Renal cortical epithelial cell (primary cell): ENCODE data around the gene MAPKAPK5. TPM values are rescaled to one million over a fixed set of nuclear protein-coding genes. Genes with fewer than 3 reads are reported as not detected.
"Not testable (repeated sequence)": the region's sequence is repeated elsewhere in the genome, so short reads cannot be mapped to it uniquely, and the experiment has no call there.

Experiments used
- DNase-seq: peaks from one replicate; pipeline ENCODE4 v3.0.0-alpha.2; 2011; ENCODE audit warnings: low read depth
- total RNA-seq: library from RNA; depleted of rRNA; stranded (reverse); fragments of >200 nt; gene quantifications from 2 replicates; pipeline ENCODE4 v1.2.3, GENCODE V29; 2014

The MAPKAPK5 gene
- total RNA-seq, 1 donor from 2014 or later = 42.5 TPM

GRCh38 chr12:111886662-111887545, 44.9 kb downstream of the MAPKAPK5 start:
- no peak for DNase-seq

- DNase-seq = no peak
Measured at GRCh38 chr12:111887926-111888745, 46.1 kb downstream of the MAPKAPK5 start.

- DNase-seq = no peak
Measured at GRCh38 chr12:111893287-111893686, 51.3 kb downstream of the MAPKAPK5 start.

- no peak for DNase-seq
Measured at GRCh38 chr12:111894556-111894955, 52.5 kb downstream of the MAPKAPK5 start.

DNA sequence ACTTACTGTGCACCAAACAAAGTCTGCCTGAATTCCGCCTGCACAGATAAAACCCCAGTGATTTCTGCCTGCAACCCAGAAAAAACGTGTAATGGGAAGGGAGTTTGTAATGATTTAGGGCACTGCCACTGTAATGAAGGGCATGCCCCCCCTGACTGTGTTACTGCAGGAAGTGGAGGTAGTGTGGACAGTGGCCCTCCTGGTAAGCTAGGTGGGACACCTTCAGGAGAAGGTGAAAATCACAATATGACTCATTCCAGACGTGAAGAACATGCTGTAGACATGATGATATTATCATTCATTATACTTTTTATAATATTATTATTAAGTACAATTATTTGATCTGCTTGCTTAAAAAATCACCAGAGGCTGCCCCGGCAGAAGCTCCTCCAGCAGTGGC, 59.2 kb downstream of the MAPKAPK5 start:
- no peak for DNase-seq

DNA sequence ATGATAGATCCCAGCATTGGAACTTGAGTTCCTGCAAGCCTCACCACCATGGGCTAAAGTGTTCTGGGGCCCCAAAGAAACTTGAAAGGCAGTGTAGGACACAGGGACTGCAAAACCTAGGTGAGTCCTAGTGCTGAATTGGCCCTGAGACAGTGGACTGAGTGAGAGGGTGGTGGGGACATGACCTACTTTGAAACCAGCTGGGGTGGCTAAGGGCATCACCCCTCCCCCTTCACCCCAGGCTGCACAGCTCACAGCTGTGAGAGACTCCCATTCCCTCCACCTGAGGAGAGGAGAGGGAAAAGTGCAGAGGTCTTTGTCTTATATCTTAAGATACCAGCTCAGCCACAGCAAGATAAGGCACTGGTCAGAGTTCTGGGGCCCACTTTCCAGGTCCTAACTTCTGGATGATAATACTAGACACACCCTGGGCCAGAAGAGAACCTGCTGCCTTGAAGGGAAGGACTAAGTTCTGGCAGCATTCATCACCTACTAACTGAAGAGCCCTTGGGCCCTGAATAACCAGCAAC, 62.5 kb downstream of the MAPKAPK5 start:
- DNase-seq = no peak

DNA sequence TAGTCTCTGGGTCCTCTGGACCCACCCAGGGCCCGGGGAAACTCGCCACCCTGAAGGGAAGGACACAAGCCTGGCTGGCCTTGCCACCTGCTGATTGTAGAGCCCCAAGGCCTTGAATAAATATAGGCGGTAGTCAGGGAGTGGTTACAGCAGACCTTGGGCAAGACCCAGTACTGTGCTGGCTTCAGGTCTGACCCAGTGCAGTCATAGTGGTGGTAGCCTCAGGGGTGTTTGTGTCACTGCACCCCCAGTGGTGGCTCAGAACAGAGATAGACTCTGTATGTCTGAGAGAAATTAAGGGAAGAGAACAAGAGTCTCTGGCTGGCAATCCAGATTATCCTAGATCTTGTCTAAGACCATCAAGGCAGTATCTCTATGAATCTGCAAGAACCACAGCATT, 63.5 kb downstream of the MAPKAPK5 start:
- DNase-seq = no peak

DNA sequence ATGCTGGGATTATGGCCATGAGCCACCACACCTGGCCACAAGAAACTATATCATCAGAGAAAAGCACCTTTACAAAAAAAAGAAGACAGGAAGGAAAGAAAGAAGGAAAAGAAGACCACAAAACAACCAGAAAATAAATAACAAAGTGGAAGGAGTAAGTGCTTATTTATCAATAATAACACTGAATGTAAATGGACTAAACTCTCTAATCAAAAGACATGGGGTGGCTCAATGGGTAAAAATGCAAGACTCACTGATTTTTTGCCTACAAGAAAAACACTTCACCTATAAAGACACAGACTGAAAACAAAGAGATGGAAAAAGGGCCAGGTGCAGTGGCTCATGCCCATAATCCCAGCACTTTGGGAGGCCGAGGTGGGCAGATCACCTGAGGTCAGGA, 65.7 kb downstream of the MAPKAPK5 start:
- DNase-seq = no peak

GRCh38 chr12:111925171-111925570, 83.1 kb downstream of the MAPKAPK5 start:
- no peak for DNase-seq

GRCh38 chr12:111926631-111927030, 84.6 kb downstream of the MAPKAPK5 start:
- DNase-seq = no peak

- DNase-seq = no peak
Measured at GRCh38 chr12:111927346-111927745, 85.3 kb downstream of the MAPKAPK5 start.

- no peak for DNase-seq
Measured at GRCh38 chr12:111932241-111932640, 90.2 kb downstream of the MAPKAPK5 start.

DNA sequence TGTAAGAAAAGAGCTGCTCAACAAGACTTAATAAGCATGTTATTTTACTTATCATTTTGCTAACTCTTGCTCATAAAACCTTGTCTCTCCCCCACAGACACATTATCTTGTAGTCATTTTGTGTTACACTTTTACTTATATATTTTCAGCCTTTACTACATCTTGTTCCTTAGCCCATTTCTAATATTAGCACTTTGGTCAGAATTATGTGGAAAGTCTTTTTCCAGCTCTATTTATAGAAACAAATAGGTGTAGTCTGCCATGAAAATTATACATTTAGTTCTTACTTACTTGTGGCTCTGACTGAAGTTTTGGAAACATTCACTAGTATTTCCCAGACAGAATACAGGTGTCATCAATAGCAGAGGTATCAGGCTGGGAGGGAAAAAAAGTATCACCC, 94.8 kb downstream of the MAPKAPK5 start:
- DNase-seq = no peak

DNA sequence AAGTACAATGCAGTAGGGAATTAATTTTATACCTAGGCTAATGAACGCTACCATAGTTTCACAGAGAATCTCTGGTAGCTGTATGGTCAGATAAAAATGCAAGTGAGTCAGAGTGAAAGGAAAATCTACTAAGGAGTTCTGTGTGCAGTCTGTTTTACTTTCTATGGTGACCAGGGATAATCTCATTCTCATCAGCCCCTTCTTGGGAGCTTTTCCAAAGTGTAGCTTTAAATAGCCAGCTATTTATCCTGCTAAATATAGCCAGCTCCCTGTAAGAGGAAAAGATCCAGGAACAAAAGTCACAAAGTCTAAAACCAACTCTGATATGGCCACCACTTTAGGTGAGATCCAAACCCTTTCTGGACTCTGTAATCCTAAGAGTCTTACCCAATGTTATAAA, 95.4 kb downstream of the MAPKAPK5 start:
- DNase-seq = no peak

DNA sequence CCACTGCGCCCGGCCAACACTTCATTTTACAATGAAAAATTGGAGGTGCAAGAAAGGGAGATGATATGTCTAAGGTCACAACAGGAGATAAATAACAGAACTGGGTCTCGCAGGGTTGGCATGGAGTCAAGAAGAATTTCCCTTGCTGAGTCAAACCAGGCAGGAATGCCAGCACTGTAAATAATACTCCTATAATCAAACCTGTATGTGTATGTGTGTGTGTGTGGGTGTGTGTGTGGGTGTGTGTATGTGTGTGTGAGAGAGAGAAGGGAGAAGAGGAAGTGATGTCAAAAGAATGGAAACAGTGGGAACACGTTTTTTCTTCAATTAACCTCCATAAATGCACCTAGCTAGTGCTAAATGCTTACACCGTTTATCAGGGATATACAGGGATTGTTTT, 100.5 kb downstream of the MAPKAPK5 start:
- DNase-seq = peak; percentile 40

GRCh38 chr12:111943929-111944328, 101.9 kb downstream of the MAPKAPK5 start:
- no peak for DNase-seq

DNA sequence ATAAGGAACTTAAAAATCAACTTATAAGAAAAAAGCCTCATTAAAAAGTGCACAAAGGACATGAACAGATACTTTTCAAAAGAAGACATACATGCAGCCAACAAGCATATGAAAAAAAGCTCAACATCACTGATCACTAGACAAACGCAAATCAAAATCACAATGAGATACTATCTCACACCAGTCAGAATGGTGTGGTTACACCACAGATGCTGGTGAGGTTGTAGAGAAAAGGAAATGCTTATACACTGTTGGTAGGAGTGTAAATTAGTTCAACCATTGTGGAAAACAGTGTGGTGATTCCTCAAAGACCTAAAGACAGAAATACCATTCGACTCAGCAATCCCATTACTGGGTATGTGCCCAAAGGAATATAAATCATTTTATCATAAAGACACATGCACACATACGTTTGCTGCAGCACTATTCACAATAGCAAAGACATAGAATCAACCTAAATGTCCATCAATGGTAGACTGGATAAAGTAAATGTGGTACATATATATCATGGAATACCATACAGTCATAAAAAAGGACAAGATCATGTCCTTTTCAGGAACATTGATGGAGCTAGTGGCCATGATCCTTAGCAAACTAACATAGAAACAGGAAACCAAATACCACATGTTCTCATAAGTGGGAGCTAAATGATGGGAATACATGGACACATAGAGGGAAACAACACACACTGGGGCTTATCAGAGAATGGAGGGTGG, 109.1 kb downstream of the MAPKAPK5 start:
- not testable (repeated sequence) for DNase-seq

Other genes with a start within 250 kb of the MAPKAPK5 start
- 7.8 and 59.4 TPM in 2 replicates for gene ATXN2, start 242.9 kb upstream of the MAPKAPK5 start, total RNA-seq
- 24.5 and 27.7 TPM in 2 replicates for gene BRAP, start 156.3 kb upstream of the MAPKAPK5 start, total RNA-seq
- 8.2 and 24.4 TPM in 2 replicates for gene ACAD10, start 156.2 kb upstream of the MAPKAPK5 start, total RNA-seq
- 18.7 and 23.4 TPM in 2 replicates for gene ALDH2, start 75.3 kb upstream of the MAPKAPK5 start, total RNA-seq
- gene TMEM116, start 170.9 kb downstream of the MAPKAPK5 start, total RNA-seq = 11.5 and 14.1 TPM in 2 replicates
- 69.5 and 75.7 TPM in 2 replicates for gene ERP29, start 171.2 kb downstream of the MAPKAPK5 start, total RNA-seq